Measurements from ENCODE around the gene ID1.
"Not testable (repeated sequence)": the region's sequence is repeated elsewhere in the genome, so short reads cannot be mapped to it uniquely, and the experiment has no call there.

ID1 gene

GRCh38 chr20:31605902-31606803 is 1.1 kb downstream of the ID1 start:
- Histone ChIP-seq H3K27me3 (no peaks in the 10 kb centered on the region), H3K4me3 (ENCODE audit: low read depth, low read length) (peak overlapping the region; percentile 99), H3K4me1 (peaks cover 23% of the 10 kb centered on the region), H3K9me3 (no peaks in the 10 kb centered on the region), H3K36me3 (peaks cover 17% of the 10 kb centered on the region)
- peak; percentile 43 for DNase-seq
- no peak for TF ChIP-seq CTCF (IDR thresholded peaks at IDR 0.05; ENCODE audit: low read depth, low read length)

- no peaks in the 10 kb centered on the region for H3K27me3 ChIP-seq
- H3K36me3 ChIP-seq, result peaks cover 17% of the 10 kb centered on the region
- DNase-seq, result peak; percentile 77
- TF ChIP-seq CTCF (IDR thresholded peaks at IDR 0.05; ENCODE audit: low read depth, low read length), result no peak
- peak overlapping the region; percentile 99 for H3K4me3 ChIP-seq (ENCODE audit: low read depth, low read length)
- no peaks in the 10 kb centered on the region for H3K9me3 ChIP-seq
- H3K4me1 ChIP-seq, result peaks cover 23% of the 10 kb centered on the region
Observed at GRCh38 chr20:31606804-31607639, 1.9 kb downstream of the ID1 start.

GRCh38 chr20:31607640-31608250 is 2.7 kb downstream of the ID1 start:
- Histone ChIP-seq H3K27me3 (no peaks in the 10 kb centered on the region), H3K4me3 (ENCODE audit: low read depth, low read length) (peak overlapping the region; percentile 99), H3K9me3 (no peaks in the 10 kb centered on the region), H3K36me3 (peaks cover 17% of the 10 kb centered on the region), H3K4me1 (peaks cover 24% of the 10 kb centered on the region)
- TF ChIP-seq CTCF (IDR thresholded peaks at IDR 0.05; ENCODE audit: low read depth, low read length), result no peak
- no peak for DNase-seq

GRCh38 chr20:31608251-31608945 is 3.3 kb downstream of the ID1 start:
- Histone ChIP-seq H3K27me3 (no peaks in the 10 kb centered on the region), H3K4me3 (ENCODE audit: low read depth, low read length) (peak overlapping the region; percentile 99), H3K4me1 (peaks cover 19% of the 10 kb centered on the region), H3K9me3 (no peaks in the 10 kb centered on the region), H3K36me3 (peaks cover 17% of the 10 kb centered on the region)
- no peak for TF ChIP-seq CTCF (IDR thresholded peaks at IDR 0.05; ENCODE audit: low read depth, low read length)
- DNase-seq, result peak; percentile 80

GRCh38 chr20:31612271-31612640 is 7.2 kb downstream of the ID1 start:
- not testable (repeated sequence) for H3K9me3 ChIP-seq; DNase-seq; H3K36me3 ChIP-seq; H3K4me3 ChIP-seq (ENCODE audit: low read depth, low read length); H3K27me3 ChIP-seq
- peaks cover 19% of the 10 kb centered on the region for H3K4me1 ChIP-seq

GRCh38 chr20:31615416-31615815 is 10.3 kb downstream of the ID1 start:
- no peak for DNase-seq
- Histone ChIP-seq H3K4me1 (peaks cover 4% of the 10 kb centered on the region), H3K36me3 (no peaks in the 10 kb centered on the region), H3K4me3 (ENCODE audit: low read depth, low read length) (no peak overlapping the region), H3K9me3 (no peaks in the 10 kb centered on the region), H3K27me3 (no peaks in the 10 kb centered on the region)
- no peak for TF ChIP-seq CTCF (IDR thresholded peaks at IDR 0.05; ENCODE audit: low read depth, low read length)

Data from BE2C (cell line).